MM.1S (cell line): ENCODE results near the gene IFT74.

ENCODE experiments used
- EZH2 ChIP-seq: fragments of 300-600 bp; sonication (generic); optimal IDR thresholded peaks from 2 replicates; pipeline ENCODE3; 2017; ENCODE audit warnings: low read depth, mild to moderate bottlenecking, antibody characterized with exemption, low read length, mixed read lengths
- EZH2phosphoT487 ChIP-seq: fragments of 300-600 bp; sonication (generic); IDR thresholded peaks from 2 replicates; pipeline ENCODE4 v1.6.1; 2018; ENCODE audit warnings: antibody characterized with exemption, low read length
- TF ChIP-seq, protein P1 (sequence below): fragments of 300-600 bp; sonication (generic); IDR thresholded peaks from 2 replicates; pipeline ENCODE4 v1.5.1; 2016; ENCODE audit warnings: antibody characterized with exemption, low read length, mixed read lengths

GRCh38 chr9:27078685-27079084 lies 122.5 kb downstream of the IFT74 start:
- TF ChIP-seq, protein P1, sequence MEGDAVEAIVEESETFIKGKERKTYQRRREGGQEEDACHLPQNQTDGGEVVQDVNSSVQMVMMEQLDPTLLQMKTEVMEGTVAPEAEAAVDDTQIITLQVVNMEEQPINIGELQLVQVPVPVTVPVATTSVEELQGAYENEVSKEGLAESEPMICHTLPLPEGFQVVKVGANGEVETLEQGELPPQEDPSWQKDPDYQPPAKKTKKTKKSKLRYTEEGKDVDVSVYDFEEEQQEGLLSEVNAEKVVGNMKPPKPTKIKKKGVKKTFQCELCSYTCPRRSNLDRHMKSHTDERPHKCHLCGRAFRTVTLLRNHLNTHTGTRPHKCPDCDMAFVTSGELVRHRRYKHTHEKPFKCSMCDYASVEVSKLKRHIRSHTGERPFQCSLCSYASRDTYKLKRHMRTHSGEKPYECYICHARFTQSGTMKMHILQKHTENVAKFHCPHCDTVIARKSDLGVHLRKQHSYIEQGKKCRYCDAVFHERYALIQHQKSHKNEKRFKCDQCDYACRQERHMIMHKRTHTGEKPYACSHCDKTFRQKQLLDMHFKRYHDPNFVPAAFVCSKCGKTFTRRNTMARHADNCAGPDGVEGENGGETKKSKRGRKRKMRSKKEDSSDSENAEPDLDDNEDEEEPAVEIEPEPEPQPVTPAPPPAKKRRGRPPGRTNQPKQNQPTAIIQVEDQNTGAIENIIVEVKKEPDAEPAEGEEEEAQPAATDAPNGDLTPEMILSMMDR: no peak
- TF ChIP-seq EZH2 (no peak), EZH2phosphoT487 (no peak)
